Measurements from ENCODE around the gene ORAI1.
"Not testable (repeated sequence)": the region's sequence is repeated elsewhere in the genome, so short reads cannot be mapped to it uniquely, and the experiment has no call there.

ORAI1 gene

DNA sequence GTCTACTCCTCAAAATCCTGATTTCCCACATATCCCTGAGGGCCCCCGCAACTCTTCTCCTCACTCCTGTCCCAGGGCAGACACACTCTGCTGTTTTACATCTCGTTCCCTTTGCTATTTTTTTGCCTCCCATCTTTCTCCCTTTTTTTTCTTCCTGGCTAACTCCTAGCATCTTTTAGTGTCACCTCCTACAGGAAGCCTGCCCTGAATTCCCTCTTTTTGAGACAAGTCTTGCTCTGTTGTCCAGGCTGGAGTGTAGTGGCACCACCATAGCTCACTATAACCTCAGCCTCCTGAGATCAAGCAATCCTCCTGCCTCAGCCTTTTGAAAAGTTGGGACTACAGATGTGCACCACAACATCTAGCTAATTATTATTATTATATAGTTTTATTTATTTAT lies 29.8 kb downstream of the ORAI1 start:
- H2BK15ac ChIP-seq (ENCODE audit: low read depth, poor library complexity, severe bottlenecking) = no peak overlapping the region
- H3K36me3 ChIP-seq (ENCODE audit: control insufficient read depth in 1 of 2, insufficient read depth in 2 of 2, low read depth in 1 of 2, low read length in 2 of 2) = peaks cover 0 to 7% of the 10 kb centered on the region in 2 experiments
- H3K4me2 ChIP-seq (ENCODE audit: low read length, poor library complexity, severe bottlenecking) = no peak overlapping the region
- H3K4me1 ChIP-seq (ENCODE audit: control insufficient read depth, insufficient read depth, low read depth, low read length) = peaks cover 5% of the 10 kb centered on the region
- no peak overlapping the region for H4K91ac ChIP-seq (ENCODE audit: low read length)
- no peak overlapping the region for H3K27ac ChIP-seq (ENCODE audit: low read length, poor library complexity, severe bottlenecking)
- H3K14ac ChIP-seq (ENCODE audit: low read length in 2 of 2) = no peak overlapping the region
- H2BK12ac ChIP-seq (ENCODE audit: low read length in 2 of 2) = no peak overlapping the region
- H2BK5ac ChIP-seq (ENCODE audit: low read depth, low read length, poor library complexity, severe bottlenecking) = no peak overlapping the region
- no peak overlapping the region for H3K18ac ChIP-seq (ENCODE audit: low read depth in 1 of 2, low read length in 2 of 2)
- no peak overlapping the region for H3K9ac ChIP-seq (ENCODE audit: low read length)
- no peaks in the 10 kb centered on the region for H3K79me1 ChIP-seq (replicated peaks; ENCODE audit: low read length, poor library complexity, severe bottlenecking)
- H2AK5ac ChIP-seq (ENCODE audit: low read length, severe bottlenecking) = no peak overlapping the region
- 98% methylated on average over 2 of the region's 2 CpGs for WGBS
- no peak overlapping the region for H3K4ac ChIP-seq (ENCODE audit: low read depth in 1 of 2, low read length in 2 of 2)
- H2AFZ ChIP-seq (ENCODE audit: low read depth, low read length) = no peak overlapping the region
- DNase-seq = no peak
- no peak overlapping the region for H2BK120ac ChIP-seq (ENCODE audit: low read depth, low read length)
- no peaks in the 10 kb centered on the region for H3K9me3 ChIP-seq (ENCODE audit: control insufficient read depth, low read length)
- no peak overlapping the region for H3K4me3 ChIP-seq (ENCODE audit: insufficient read depth in 1 of 2, low read depth in 1 of 2, low read length in 2 of 2)
- H3K27me3 ChIP-seq (ENCODE audit: control insufficient read depth in 1 of 2, insufficient read depth in 1 of 2, low read length in 2 of 2) = no peaks in the 10 kb centered on the region
- no peak overlapping the region for H4K8ac ChIP-seq (ENCODE audit: low read length)
- H3K23ac ChIP-seq (ENCODE audit: low read length in 2 of 2) = no peak overlapping the region

DNA sequence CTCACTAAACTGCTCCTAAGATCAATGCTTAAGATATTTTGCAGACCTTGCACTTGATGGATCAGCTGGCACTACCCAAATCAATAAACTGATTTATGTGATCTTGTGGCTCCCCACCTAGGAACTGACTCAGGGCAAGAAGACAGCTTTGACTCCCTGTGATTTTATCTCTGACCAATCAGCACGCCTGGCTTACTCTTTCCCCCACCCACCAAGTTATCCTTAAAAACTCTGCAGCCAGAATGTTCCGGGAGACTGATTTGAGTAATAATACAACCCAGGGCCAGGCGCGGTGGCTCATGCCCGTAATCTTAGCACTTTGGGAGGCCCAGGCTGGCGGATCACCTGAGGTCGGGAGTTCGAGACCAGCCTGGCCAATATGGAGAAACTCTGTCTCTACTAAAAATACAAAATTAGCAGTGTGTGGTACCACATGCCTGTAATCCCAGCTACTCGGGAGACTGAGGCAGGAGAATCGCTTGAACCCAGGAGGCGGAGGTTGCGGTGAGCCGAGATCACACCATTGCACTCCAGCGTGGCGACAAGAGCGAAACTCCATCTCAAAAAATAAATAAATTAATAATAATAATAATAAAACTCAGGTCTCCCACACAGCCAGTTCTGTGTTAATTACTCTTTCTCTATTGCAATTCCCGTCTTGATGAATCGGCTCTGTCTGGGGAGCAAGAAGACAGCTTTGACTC lies 31.1 kb downstream of the ORAI1 start:
- H3K4ac ChIP-seq (ENCODE audit: low read depth in 1 of 2, low read length in 2 of 2) = no peak overlapping the region
- H4K8ac ChIP-seq (ENCODE audit: low read length) = no peak overlapping the region

DNA sequence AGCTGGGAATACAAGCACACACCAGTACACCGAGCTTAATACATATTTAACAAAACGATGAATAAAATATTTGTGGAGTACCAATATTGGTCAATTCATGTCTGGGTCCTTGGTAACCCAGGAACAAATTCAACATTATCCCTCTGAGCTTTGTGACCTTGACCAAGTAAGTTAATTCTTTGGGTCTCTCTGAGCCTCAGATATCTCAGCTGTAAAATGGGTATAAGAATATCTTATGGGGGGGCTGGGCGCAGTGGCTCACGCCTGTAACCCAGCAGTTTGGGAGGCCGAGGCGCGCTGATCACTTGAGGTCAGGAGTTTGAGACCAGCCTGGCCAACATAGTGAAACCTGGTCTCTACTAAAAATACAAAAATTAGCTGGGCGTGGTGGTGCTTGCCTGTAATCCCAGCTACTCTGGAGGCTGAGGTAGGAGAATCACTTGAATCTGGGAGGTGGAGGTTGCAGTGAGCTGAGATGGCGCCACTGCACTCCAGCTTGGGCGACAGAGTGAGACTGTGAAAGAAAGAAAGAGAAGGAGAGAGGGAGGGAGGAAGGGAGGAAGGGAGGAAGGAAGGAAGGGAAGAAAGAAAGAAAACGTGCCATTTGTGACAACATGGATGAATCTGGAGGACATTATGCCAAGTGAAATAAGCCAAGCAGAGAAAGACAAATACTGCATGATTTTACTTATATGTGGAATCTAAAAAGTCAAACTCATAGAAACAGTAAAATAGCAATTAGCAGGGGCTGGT lies 35.2 kb downstream of the ORAI1 start:
- H3K27ac ChIP-seq (ENCODE audit: low read length, poor library complexity, severe bottlenecking); H2BK15ac ChIP-seq (ENCODE audit: low read depth, poor library complexity, severe bottlenecking); H2BK5ac ChIP-seq (ENCODE audit: low read depth, low read length, poor library complexity, severe bottlenecking); H3K36me3 ChIP-seq (ENCODE audit: control insufficient read depth in 1 of 2, insufficient read depth in 2 of 2, low read depth in 1 of 2, low read length in 2 of 2); H3K18ac ChIP-seq (ENCODE audit: low read depth in 1 of 2, low read length in 2 of 2); DNase-seq; H2BK120ac ChIP-seq (ENCODE audit: low read depth, low read length); H3K4ac ChIP-seq (ENCODE audit: low read depth in 1 of 2, low read length in 2 of 2); H3K79me1 ChIP-seq (replicated peaks; ENCODE audit: low read length, poor library complexity, severe bottlenecking); H3K14ac ChIP-seq (ENCODE audit: low read length in 2 of 2); H2AK5ac ChIP-seq (ENCODE audit: low read length, severe bottlenecking); H3K4me3 ChIP-seq (ENCODE audit: insufficient read depth in 1 of 2, low read depth in 1 of 2, low read length in 2 of 2); H2AFZ ChIP-seq (ENCODE audit: low read depth, low read length); H4K91ac ChIP-seq (ENCODE audit: low read length); H3K9ac ChIP-seq (ENCODE audit: low read length); H3K9me3 ChIP-seq (ENCODE audit: control insufficient read depth, low read length); H4K8ac ChIP-seq (ENCODE audit: low read length); H3K4me1 ChIP-seq (ENCODE audit: control insufficient read depth, insufficient read depth, low read depth, low read length); H2BK12ac ChIP-seq (ENCODE audit: low read length in 2 of 2); H3K23ac ChIP-seq (ENCODE audit: low read length in 2 of 2); H3K4me2 ChIP-seq (ENCODE audit: low read length, poor library complexity, severe bottlenecking); H3K27me3 ChIP-seq (ENCODE audit: control insufficient read depth in 1 of 2, insufficient read depth in 1 of 2, low read length in 2 of 2): not testable (repeated sequence)
- WGBS = 93% methylated on average over 11 of the region's 11 CpGs

More for the DNA sequence above, 31.1 kb downstream of the ORAI1 start:
- Histone ChIP-seq H3K9ac (ENCODE audit: low read length) (no peak overlapping the region), H2BK120ac (ENCODE audit: low read depth, low read length) (no peak overlapping the region), H3K79me1 (replicated peaks; ENCODE audit: low read length, poor library complexity, severe bottlenecking) (no peaks in the 10 kb centered on the region), H3K4me1 (ENCODE audit: control insufficient read depth, insufficient read depth, low read depth, low read length) (peaks cover 3% of the 10 kb centered on the region), H3K18ac (ENCODE audit: low read depth in 1 of 2, low read length in 2 of 2) (no peak overlapping the region), H4K91ac (ENCODE audit: low read length) (no peak overlapping the region), H2BK15ac (ENCODE audit: low read depth, poor library complexity, severe bottlenecking) (no peak overlapping the region), H2AFZ (ENCODE audit: low read depth, low read length) (no peak overlapping the region), H3K27me3 (ENCODE audit: control insufficient read depth in 1 of 2, insufficient read depth in 1 of 2, low read length in 2 of 2) (no peaks in the 10 kb centered on the region), H2BK12ac (ENCODE audit: low read length in 2 of 2) (no peak overlapping the region), H3K4me2 (ENCODE audit: low read length, poor library complexity, severe bottlenecking) (no peak overlapping the region), H3K9me3 (ENCODE audit: control insufficient read depth, low read length) (no peaks in the 10 kb centered on the region), H2BK5ac (ENCODE audit: low read depth, low read length, poor library complexity, severe bottlenecking) (no peak overlapping the region), H3K27ac (ENCODE audit: low read length, poor library complexity, severe bottlenecking) (no peak overlapping the region), H3K23ac (ENCODE audit: low read length in 2 of 2) (no peak overlapping the region), H3K36me3 (ENCODE audit: control insufficient read depth in 1 of 2, insufficient read depth in 2 of 2, low read depth in 1 of 2, low read length in 2 of 2) (peaks cover 0 to 6% of the 10 kb centered on the region in 2 experiments), H3K4me3 (ENCODE audit: insufficient read depth in 1 of 2, low read depth in 1 of 2, low read length in 2 of 2) (no peak overlapping the region), H2AK5ac (ENCODE audit: low read length, severe bottlenecking) (no peak overlapping the region), H3K14ac (ENCODE audit: low read length in 2 of 2) (no peak overlapping the region)
- 97% methylated on average over 11 of the region's 18 CpGs for WGBS
- no peak for DNase-seq

DNA sequence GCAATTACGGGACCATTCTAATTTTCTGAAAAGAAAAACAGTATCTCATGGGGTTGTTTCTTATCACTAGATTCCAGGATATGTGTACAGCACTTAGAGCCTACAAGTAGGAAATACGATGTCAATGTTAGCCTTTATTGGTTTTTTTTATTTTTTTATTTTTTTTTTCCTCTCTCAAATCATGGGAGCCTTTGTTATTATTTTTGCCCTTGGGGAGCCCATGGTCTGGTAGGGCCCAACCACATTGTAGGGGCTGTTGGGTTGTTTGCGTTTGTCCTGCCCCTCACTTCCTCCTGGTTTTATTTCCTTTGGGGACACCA lies 37.2 kb downstream of the ORAI1 start:
- Histone ChIP-seq H3K27me3 (ENCODE audit: control insufficient read depth in 1 of 2, insufficient read depth in 1 of 2, low read length in 2 of 2) (no peaks in the 10 kb centered on the region), H3K36me3 (ENCODE audit: control insufficient read depth in 1 of 2, insufficient read depth in 2 of 2, low read depth in 1 of 2, low read length in 2 of 2) (peaks cover 0 to 3% of the 10 kb centered on the region in 2 experiments), H3K9ac (ENCODE audit: low read length) (no peak overlapping the region), H3K79me1 (replicated peaks; ENCODE audit: low read length, poor library complexity, severe bottlenecking) (no peaks in the 10 kb centered on the region), H3K4me3 (ENCODE audit: insufficient read depth in 1 of 2, low read depth in 1 of 2, low read length in 2 of 2) (no peak overlapping the region), H3K23ac (ENCODE audit: low read length in 2 of 2) (no peak overlapping the region), H4K91ac (ENCODE audit: low read length) (no peak overlapping the region), H2BK120ac (ENCODE audit: low read depth, low read length) (no peak overlapping the region), H3K27ac (ENCODE audit: low read length, poor library complexity, severe bottlenecking) (no peak overlapping the region), H3K4ac (ENCODE audit: low read depth in 1 of 2, low read length in 2 of 2) (no peak overlapping the region), H2BK12ac (ENCODE audit: low read length in 2 of 2) (no peak overlapping the region), H3K18ac (ENCODE audit: low read depth in 1 of 2, low read length in 2 of 2) (no peak overlapping the region), H4K8ac (ENCODE audit: low read length) (no peak overlapping the region), H3K9me3 (ENCODE audit: control insufficient read depth, low read length) (no peaks in the 10 kb centered on the region), H2AK5ac (ENCODE audit: low read length, severe bottlenecking) (no peak overlapping the region), H2BK5ac (ENCODE audit: low read depth, low read length, poor library complexity, severe bottlenecking) (no peak overlapping the region), H3K4me1 (ENCODE audit: control insufficient read depth, insufficient read depth, low read depth, low read length) (peaks cover 2% of the 10 kb centered on the region), H3K4me2 (ENCODE audit: low read length, poor library complexity, severe bottlenecking) (no peak overlapping the region), H2AFZ (ENCODE audit: low read depth, low read length) (no peak overlapping the region), H2BK15ac (ENCODE audit: low read depth, poor library complexity, severe bottlenecking) (no peak overlapping the region), H3K14ac (ENCODE audit: low read length in 2 of 2) (no peak overlapping the region)
- 94% methylated on average over 2 of the region's 3 CpGs for WGBS
- DNase-seq = no peak
